ENCODE measurements around the gene SERPINA1. TPM values are rescaled to one million over a fixed set of nuclear protein-coding genes. Genes with fewer than 3 reads are reported as not detected.

The SERPINA1 gene
- total and polyA plus RNA-seq, 10 of the 15 experiments (the other 5 are each of a cell fraction or from before 2014, with no cell fraction given) = 0.16 to 6.6 (median 0.53) TPM

- SMC1A ChIA-PET (ENCODE audit: uncharacterized antibody, unreplicated experiment) = no interaction called here
- BruUV-seq (replicated peaks) = no TSS peak
- H4K20me1 ChIP-seq (ENCODE audit: control insufficient read depth, insufficient read depth) = no peaks in the 10 kb centered on the region
- H3K36me3 ChIP-seq (ENCODE audit: control insufficient read depth in 2 of 2, insufficient read depth in 2 of 2, low read length in 1 of 2) = no peaks in the 10 kb centered on the region
- H3K27me3 ChIP-seq (replicated peaks in 1 of 2; ENCODE audit: control insufficient read depth in 2 of 2, insufficient read depth in 2 of 2, low read length in 1 of 2) = peaks cover 0 to 1% of the 10 kb centered on the region in 2 experiments; a peak in 3 of 4 replicates
- in situ Hi-C loops (cut with MboI) (no loop called here), intact Hi-C loops (cut with micrococcal nuclease; ENCODE audit: unreplicated experiment) (no loop called here)
- H3K4me1 ChIP-seq (ENCODE audit: control insufficient read depth, insufficient read depth, low read length) = no peaks in the 10 kb centered on the region
- WGBS (ENCODE audit: insufficient coverage, insufficient replicate concordance, low lambda C conversion rate, missing lambda C conversion rate) = 2% methylated on average over 3 of the region's 3 CpGs
- FAIRE-seq (no peak), DNase-seq (ENCODE audit: low read depth, low spot score) (no peak), ATAC-seq (no peak)
- H3K4me2 ChIP-seq (ENCODE audit: control insufficient read depth, insufficient read depth) = no peak overlapping the region
- POLR2A ChIA-PET = no interaction called here
- no peak overlapping the region for H2AFZ ChIP-seq (ENCODE audit: control insufficient read depth, low read depth, low read length)
- no peak overlapping the region for H3K4me3 ChIP-seq
- H3K9me3 ChIP-seq (replicated peaks; ENCODE audit: control insufficient read depth, insufficient read depth, low read length) = no peaks in the 10 kb centered on the region; the same call in 2 of the 3 replicates
- no peaks in the 10 kb centered on the region for H3K79me2 ChIP-seq (ENCODE audit: control insufficient read depth, insufficient read depth, low read length)
- no peak overlapping the region for H3K27ac ChIP-seq (ENCODE audit: control insufficient read depth, insufficient read depth)
- TF ChIP-seq SP1 (IDR thresholded peaks at IDR 0.05; ENCODE audit: low read depth, low read length) (no peak), NKRF (conservative IDR thresholded peaks at IDR 0.05) (no peak), POU2F2 (IDR thresholded peaks at IDR 0.05; ENCODE audit: borderline replicate concordance, low read depth, low read length) (no peak), MYB (IDR thresholded peaks at IDR 0.05; ENCODE audit: borderline replicate concordance, low read depth, low read length) (no peak), ZZZ3 (IDR thresholded peaks at IDR 0.05; ENCODE audit: control insufficient read depth, insufficient read length, low read depth) (no peak), NFYB (IDR thresholded peaks at IDR 0.05; ENCODE audit: insufficient read depth, low read depth, low read length) (no peak), BRCA1 (IDR thresholded peaks at IDR 0.05; ENCODE audit: low read depth, low read length) (no peak), SUZ12 (IDR thresholded peaks at IDR 0.05; ENCODE audit: unreplicated experiment) (no peak)
- H3K9ac ChIP-seq (ENCODE audit: control insufficient read depth, insufficient read depth, low read length) = no peak overlapping the region
- CTCF ChIA-PET = interaction anchor here (1.5 to 3.2 kb wide), 2 partner anchors 10 to 62 kb away, joined by 3 to 12 read pairs; no protein-coding TSS in a partner anchor
- RAD21 ChIA-PET (ENCODE audit: unreplicated experiment) = interaction anchor here (0.8 to 1.2 kb wide), 2 partner anchors 62 to 124 kb away, joined by 3 to 4 read pairs; no protein-coding TSS in a partner anchor
These were observed 36.0 kb upstream of the SERPINA1 start for GRCh38 chr14:94424371-94424770.
